22Rv1 (cell line): ENCODE data around the gene PSD2.

Experiments
- ZFX ChIP-seq: fragments of 450-650 bp; IDR thresholded peaks from 2 replicates; pipeline ENCODE4 v1.6.1; 2017; ENCODE audit warnings: antibody characterized with exemption, borderline replicate concordance
- TF ChIP-seq, protein P1 (sequence below): fragments of 450-650 bp; IDR thresholded peaks from 2 replicates; pipeline ENCODE4 v1.5.1; 2017; ENCODE audit warnings: mild to moderate bottlenecking

DNA sequence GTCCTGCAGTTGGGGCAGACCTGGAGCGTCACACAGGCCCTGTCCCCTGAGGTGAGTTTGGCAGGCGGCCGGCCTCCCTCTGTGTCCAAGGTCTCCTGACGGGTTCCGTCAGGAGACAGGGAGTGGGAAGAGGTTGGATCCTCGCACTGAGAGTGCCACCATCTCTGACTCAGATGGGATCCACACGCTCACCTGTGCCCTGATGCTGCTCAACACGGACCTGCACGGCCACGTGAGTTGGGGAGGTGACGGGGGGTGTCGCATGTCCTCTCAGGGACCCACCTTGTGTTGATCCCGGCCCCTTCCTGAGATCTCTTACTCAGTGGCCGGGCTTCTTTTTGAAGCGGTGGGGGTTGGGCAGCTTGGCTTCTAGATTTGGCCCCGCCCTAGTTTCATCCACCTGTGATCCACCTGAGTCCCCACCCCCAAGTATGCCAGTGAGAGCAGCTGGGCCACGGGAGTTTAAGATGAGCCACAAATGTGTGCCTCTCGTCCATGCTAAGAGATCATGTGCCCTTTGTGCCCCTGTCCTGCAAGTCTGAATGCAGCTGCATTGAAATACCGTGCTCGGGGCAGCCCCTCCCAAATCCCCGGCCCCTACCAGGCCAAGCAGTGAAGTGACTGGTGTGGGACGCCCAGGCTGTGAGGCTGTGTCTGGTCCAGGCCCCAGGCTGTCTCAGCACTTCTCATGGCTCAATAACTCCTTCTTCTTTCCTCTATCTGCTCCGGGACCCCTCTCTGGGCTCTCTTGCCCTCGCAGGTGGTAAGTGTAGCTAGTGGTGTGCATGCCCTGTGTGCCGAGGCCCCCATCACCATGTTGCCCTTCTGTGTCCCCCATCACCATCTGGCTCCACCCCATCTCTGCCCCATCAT is 27.2 kb downstream of the PSD2 start:
- TF ChIP-seq, protein P1, sequence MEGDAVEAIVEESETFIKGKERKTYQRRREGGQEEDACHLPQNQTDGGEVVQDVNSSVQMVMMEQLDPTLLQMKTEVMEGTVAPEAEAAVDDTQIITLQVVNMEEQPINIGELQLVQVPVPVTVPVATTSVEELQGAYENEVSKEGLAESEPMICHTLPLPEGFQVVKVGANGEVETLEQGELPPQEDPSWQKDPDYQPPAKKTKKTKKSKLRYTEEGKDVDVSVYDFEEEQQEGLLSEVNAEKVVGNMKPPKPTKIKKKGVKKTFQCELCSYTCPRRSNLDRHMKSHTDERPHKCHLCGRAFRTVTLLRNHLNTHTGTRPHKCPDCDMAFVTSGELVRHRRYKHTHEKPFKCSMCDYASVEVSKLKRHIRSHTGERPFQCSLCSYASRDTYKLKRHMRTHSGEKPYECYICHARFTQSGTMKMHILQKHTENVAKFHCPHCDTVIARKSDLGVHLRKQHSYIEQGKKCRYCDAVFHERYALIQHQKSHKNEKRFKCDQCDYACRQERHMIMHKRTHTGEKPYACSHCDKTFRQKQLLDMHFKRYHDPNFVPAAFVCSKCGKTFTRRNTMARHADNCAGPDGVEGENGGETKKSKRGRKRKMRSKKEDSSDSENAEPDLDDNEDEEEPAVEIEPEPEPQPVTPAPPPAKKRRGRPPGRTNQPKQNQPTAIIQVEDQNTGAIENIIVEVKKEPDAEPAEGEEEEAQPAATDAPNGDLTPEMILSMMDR = no peak
- TF ChIP-seq ZFX = no peak
